ENCODE results near the gene RGL3.
"Not testable (repeated sequence)": the region's sequence is repeated elsewhere in the genome, so short reads cannot be mapped to it uniquely, and the experiment has no call there.

The RGL3 gene

DNA sequence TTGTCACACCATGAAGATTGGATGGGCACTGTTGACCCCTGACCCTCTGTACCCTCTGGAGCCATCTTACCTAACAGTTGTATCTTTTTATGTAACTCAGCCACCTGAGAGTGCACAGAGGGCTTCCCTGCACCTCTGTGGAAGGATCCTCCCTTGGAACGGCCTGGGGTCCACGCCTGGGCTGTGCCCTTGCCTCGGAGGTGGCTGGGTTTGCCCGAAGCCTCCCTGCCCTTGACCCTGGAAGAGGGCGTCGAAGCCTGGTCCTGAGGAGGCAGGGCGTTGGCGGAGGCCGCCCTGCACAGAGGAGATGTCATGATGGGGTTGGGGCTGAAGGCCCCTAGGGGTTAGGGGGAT is 15.6 kb upstream of the RGL3 start:
- TF ChIP-seq CTCF (IDR thresholded peaks at IDR 0.05; ENCODE audit: low read depth, low read length): no peak
- H3K4me3 ChIP-seq (ENCODE audit: low read depth, low read length): peak overlapping the region; percentile 96

DNA sequence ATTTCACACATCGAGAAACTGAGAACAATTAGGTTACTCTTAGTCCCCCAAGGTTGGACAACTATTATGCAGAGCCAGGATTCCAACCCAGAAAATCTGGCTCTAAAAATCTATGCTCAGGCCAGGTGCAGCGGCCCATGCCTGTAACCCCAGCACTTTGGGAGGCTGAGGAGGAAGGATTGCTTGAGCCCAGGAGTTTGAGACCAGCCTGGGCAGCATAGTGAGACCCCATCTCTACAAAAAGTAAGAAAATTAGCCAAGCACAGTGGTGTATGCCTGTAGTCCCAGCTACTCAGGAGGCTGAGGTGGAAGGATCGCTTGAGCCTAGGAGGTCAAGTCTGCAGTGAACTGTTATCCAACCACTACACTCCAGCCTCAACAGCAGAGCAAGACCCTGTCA is 14.4 kb upstream of the RGL3 start:
- H3K4me3 ChIP-seq (ENCODE audit: low read depth, low read length): not testable (repeated sequence)

GRCh38 chr19:11426656-11427055 is 7.5 kb upstream of the RGL3 start:
- H3K4me3 ChIP-seq (ENCODE audit: low read depth, low read length): no peak overlapping the region
- no peak for TF ChIP-seq CTCF (IDR thresholded peaks at IDR 0.05; ENCODE audit: low read depth, low read length)

DNA sequence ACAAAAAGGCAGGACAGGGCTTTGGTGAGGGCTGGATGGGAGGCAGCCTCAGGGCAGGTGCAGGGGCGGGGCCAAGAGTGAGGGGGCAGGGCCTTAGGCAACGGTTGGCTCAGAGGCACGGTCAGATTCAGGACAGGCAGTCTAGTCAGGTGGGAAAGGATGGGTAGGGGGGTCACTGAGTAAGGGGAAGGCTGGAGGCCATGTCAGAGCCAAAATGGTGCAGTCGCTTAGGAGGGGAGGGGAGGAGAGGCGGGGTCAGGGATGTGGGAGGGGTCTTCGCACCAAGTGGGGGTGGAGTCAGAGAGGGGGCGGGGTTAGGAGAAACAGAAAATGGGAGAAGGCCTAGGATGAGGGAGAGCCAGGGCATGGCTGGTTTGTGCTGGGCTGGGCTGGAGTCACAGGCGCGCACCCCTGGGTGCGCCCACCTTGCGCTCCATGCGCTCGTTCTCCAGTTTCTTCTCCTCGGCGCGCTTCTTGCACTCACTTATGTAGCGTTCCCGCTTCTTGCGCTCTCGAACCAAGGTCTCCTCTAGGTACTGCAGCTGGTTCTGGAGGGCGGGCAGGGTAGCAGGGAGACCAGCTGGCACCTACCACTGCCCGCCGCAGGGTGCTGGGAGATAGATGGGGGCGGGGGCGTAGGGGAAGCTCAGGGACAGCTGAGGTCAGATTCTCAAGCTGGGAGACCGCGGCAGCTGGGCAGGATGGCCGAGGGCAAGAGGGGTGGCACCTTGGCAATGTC is 6.8 kb upstream of the RGL3 start:
- no peak for TF ChIP-seq CTCF (IDR thresholded peaks at IDR 0.05; ENCODE audit: low read depth, low read length)
- H3K4me3 ChIP-seq (ENCODE audit: low read depth, low read length): no peak overlapping the region

DNA sequence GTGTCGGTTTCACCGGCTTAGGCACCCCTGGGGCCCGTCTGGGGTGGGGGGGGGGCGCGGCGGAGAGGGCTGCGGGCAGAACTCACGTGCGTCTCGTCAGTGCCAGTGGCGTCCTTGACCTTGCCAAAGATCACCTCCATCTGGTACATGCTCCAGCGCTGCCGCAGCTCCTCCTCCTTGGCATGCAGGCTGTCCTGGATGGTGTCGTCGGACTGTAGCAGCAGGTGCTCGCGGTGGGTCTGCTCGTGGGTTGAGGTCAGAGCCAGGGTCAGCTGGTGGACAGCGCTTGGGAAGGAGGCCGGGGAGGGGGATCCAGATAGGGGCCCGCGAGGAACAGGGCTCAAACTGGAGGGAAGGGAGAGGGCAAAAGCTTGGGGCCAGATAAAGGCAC is 4.7 kb upstream of the RGL3 start:
- no peak overlapping the region for H3K4me3 ChIP-seq (ENCODE audit: low read depth, low read length)
- no peak for TF ChIP-seq CTCF (IDR thresholded peaks at IDR 0.05; ENCODE audit: low read depth, low read length)

- no peak overlapping the region for H3K4me3 ChIP-seq (ENCODE audit: low read depth, low read length)
Observed at GRCh38 chr19:11423164-11423790, 4.2 kb upstream of the RGL3 start.

More at GRCh38 chr19:11423164-11423790, 4.2 kb upstream of the RGL3 start:
- TF ChIP-seq CTCF (IDR thresholded peaks at IDR 0.05; ENCODE audit: low read depth, low read length): no peak

Measured in WI38 (cell line).